ENCODE data around the gene GNAZ.

GRCh38 chr22:23059284-23059948 is 10.9 kb upstream of the GNAZ start:
- TF ChIP-seq CTCF (IDR thresholded peaks at IDR 0.05) (no peak), POLR2A (IDR thresholded peaks at IDR 0.05) (no peak)

Measured in testis (tissue), 2 donors.